Right cardiac atrium (tissue), 5 donors: ENCODE measurements around the gene C22orf23. TPM values are rescaled to one million over a fixed set of nuclear protein-coding genes. Genes with fewer than 3 reads are reported as not detected.
A peak's percentile ranks its signal among the peaks of the same experiment; 100 is the strongest.
"Not testable (repeated sequence)": the region's sequence is repeated elsewhere in the genome, so short reads cannot be mapped to it uniquely, and the experiment has no call there.

Experiments
- ATAC-seq, 2 donors: fragments of 200-7000 bp; cut with Tn5 transposase; one replicate each; pipeline versions ENCODE4 v1.8.0 to v1.9.1; 2020; ENCODE audit warnings: moderate library complexity in 2 of 2, mild to moderate bottlenecking in 1 of 2
- DNase-seq, 3 donors: peaks; one replicate each; pipeline ENCODE4 v3.0.0-alpha.2; 2020
- H3K27ac ChIP-seq: one replicate; pipeline ENCODE4 v1.5.1; 2013; ENCODE audit warnings: mild to moderate bottlenecking, low read length, control low read depth, moderate library complexity
- H3K27me3 ChIP-seq: one replicate; pipeline ENCODE4 v1.6.1; 2013; ENCODE audit not compliant: control insufficient read depth, insufficient read depth
- H3K4me1 ChIP-seq: one replicate; pipeline ENCODE4 v1.6.1; 2013; ENCODE audit warnings: low read length; ENCODE audit not compliant: control insufficient read depth, insufficient read depth
- H3K4me3 ChIP-seq: one replicate; pipeline ENCODE4 v1.5.1; 2013; ENCODE audit warnings: low read length, control low read depth
- H3K9me3 ChIP-seq: one replicate; pipeline ENCODE4 v1.6.1; 2013; ENCODE audit warnings: low read length; ENCODE audit not compliant: control insufficient read depth
- WGBS: extraction: QIAGEN DNeasy Blood & Tissue Kit; methylation state at CpG from one replicate; pipeline ENCODE4 v1.1.7; 2013; 5-methylcytosine and 5-hydroxymethylcytosine counted together
- intact Hi-C, 4 donors: fragments of 100-400 bp; cut with DNase I; formaldehyde crosslinking; loops; one replicate each; pipeline versions ENCODE4 v1.11.0 to v1.14.0; 2022 to 2023
- polyA plus RNA-seq: library from polyadenylated mRNA; stranded (reverse); fragments of 200-250 nt; gene quantifications from one replicate; pipeline ENCODE4 v1.2.3, GENCODE V29; 2013
- total RNA-seq, 4 donors: library from RNA; stranded (reverse); fragmentation: NEBNext Ultra II Directional; extraction: Animal tissue kit (Norgen Biotek cat#: 25700); gene quantifications; one replicate each; pipeline ENCODE4 v1.2.1, GENCODE V29; 2021
- donor health status: healthy with polysubstance abuse.
- donor health status: DM: no; HTN: yes; CAD: no.
- donor health status: DM: no; HTN: no; CAD: no.
- donor health status: DM: no; HTN: yes; CAD: no; lungs with severe emphysema.
- donor health status: DM: yes; HTN: yes; CAD: no.

Gene C22orf23
- total and polyA plus RNA-seq, 5 donors: 0.19 to 0.54 (median 0.34) TPM

DNA sequence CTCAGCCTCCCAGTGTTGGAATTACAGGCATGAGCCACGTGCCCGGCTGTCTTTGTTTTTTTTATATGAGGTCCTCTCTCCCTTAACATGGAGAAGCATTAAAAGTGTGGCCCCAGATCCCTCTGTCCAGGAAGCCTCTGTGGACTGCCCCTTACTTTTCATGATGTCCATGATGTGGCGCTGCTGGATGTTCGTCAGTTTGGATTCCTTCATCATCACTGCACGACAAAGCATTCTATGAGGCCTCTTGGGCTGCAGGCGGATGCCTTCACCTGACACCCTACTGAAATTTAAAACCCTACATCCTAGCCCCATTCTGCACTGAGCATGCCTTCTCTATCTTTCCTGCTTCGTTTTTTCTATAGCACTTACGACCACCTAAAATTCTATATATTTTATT is 2.1 kb downstream of the C22orf23 start:
- H3K27me3 ChIP-seq: no peaks in the 10 kb centered on the region
- DNase-seq: no peak
- H3K4me3 ChIP-seq: no peak overlapping the region
- intact Hi-C loops: loop anchor here in 1 of 4 donors (10.0 kb wide), 1 partner anchor 137 kb away; no protein-coding TSS in a partner anchor
- no peak overlapping the region for H3K27ac ChIP-seq
- 53% methylated on average over 8 of the region's 8 CpGs for WGBS
- peaks cover 3% of the 10 kb centered on the region for H3K4me1 ChIP-seq
- no peaks in the 10 kb centered on the region for H3K9me3 ChIP-seq
- ATAC-seq: no peak

DNA sequence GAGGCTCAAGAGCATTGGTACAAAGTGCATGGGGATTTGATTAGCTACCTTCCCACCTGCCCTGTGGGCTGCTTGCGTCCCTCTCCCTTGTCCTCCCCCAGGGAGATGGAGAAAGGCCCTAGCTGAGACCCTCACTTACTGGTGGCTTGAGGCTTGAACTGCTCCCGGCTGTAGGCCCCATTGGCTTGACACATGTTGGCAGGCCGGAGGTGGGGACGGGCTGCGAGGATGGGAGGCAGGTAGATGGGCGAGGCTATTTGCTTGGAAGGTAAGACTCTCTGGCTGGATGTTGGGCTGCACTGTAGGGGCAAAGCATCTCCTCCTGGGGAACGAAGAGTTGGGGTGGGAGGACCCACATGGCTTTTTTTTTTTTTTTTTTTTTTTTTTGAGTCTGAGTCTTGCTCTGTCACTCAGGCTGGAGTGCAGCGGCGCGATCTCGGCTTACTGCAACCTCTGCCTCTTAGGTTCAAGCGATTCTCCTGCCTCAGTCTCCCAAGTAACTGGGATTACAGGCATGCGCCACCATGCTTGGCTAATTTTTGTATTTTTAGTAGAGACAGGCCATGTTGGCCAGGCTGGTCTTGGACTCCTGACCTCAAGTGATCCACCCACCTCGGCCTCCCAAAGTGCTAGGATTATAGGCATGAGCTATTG is 6.1 kb downstream of the C22orf23 start:
- H3K27ac ChIP-seq, H3K4me1 ChIP-seq, H3K4me3 ChIP-seq, H3K27me3 ChIP-seq, DNase-seq, ATAC-seq, H3K9me3 ChIP-seq, intact Hi-C loops: not testable (repeated sequence)
- 94% methylated on average over 14 of the region's 14 CpGs for WGBS

DNA sequence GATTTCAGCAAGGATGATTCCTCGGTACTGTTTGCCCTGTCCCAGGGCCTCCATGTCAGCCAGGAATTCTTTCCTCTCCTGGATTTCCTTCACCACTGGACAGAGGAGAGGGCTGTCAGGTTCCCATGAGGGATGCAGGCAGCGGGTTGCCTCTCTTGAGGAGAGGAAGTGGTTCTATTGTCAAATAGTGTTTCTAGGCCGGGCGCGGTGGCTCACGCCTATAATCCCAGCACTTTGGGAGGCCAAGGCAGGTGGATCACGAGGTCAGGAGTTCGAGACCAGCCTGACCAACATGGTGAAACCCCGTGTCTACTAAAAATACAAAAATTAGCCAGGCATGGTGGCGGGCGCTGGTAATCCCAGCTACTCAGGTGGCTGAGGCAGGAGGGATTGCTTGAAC is 9.0 kb downstream of the C22orf23 start:
- H3K27me3 ChIP-seq, H3K4me1 ChIP-seq, H3K4me3 ChIP-seq, intact Hi-C loops, H3K27ac ChIP-seq, DNase-seq, ATAC-seq, H3K9me3 ChIP-seq: not testable (repeated sequence)
- WGBS: 87% methylated on average over 11 of the region's 11 CpGs

DNA sequence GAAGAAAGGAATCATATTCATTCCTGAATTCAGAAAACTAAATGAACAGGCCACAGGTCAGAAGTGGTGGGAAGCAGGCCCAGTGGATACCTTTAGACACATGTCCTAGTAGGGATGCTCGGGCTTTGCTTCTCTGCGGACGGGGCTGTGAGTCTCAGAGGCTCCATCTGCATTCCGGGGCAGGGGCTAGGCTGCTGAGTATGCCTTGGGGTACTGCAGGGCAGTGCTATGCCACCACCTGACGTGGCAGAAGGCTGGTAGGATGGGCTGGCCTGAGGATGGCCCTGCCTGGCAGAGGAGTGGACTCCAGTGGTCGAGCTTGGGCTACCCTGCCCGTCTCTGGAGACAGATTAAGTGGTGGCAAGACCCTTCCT is 9.6 kb downstream of the C22orf23 start:
- no peak for DNase-seq
- Histone ChIP-seq H3K27ac (no peak overlapping the region), H3K27me3 (no peaks in the 10 kb centered on the region), H3K9me3 (no peaks in the 10 kb centered on the region), H3K4me3 (no peak overlapping the region), H3K4me1 (no peaks in the 10 kb centered on the region)
- 94% methylated on average over 7 of the region's 7 CpGs for WGBS
- intact Hi-C loops: no loop called here
- ATAC-seq: peak in 1 of 2 donors; percentile 17

DNA sequence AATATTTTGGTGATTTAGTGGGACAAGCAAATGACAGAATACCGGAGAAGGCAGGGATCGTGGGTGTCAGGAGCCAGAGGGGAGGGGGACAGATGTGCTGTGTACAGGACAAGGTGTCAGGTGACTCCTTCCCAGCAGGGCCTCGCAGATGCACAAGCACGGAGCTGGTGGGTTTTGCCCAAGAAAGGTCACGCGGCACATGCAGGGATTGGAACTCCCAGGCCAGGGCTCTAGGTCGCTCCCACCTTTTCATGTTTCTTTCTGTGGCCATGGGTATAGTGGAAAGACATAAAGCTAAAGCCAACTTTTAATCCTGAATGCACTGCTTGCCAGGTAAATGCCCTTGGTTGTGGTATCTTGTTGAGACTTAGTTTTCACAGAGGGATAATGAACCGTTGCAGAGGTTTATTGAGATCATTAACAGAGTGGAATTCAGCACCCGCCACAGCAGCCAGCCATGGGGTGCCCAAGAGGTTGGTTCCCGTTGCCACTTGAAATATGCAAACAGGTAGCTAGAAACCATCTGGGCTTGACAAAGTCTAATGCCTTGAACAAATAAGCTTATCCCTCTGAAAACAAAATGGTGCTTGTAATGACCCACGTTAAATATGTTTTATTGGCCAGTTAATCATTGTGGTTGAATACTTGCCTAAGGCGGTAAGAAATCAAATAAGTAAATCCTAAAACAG is 10.1 kb downstream of the C22orf23 start:
- Histone ChIP-seq H3K27me3 (no peaks in the 10 kb centered on the region), H3K27ac (no peak overlapping the region), H3K4me1 (no peaks in the 10 kb centered on the region), H3K4me3 (no peak overlapping the region), H3K9me3 (no peaks in the 10 kb centered on the region)
- no peak for DNase-seq
- no peak for ATAC-seq
- intact Hi-C loops: no loop called here
- WGBS: 92% methylated on average over 12 of the region's 12 CpGs

DNA sequence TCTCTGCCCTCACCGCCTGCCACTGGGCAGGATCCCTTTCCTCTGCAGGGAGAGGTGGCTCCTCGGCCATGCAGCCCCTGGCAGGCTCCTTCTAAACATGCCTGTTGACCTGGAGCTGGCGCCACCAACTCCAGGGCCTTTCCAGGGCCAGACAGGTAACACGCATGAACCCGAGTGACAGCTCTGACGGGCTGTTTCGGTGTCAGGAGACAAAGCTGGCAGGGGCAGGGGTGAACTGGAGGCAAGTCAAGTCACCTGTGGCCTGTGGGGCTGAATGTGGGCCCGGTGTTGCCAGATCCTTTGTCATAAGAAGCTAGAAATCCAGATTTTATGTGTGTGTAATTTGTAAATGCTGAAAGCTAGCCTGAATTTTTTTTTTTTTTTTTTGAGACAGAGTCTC is 11.3 kb downstream of the C22orf23 start:
- Histone ChIP-seq H3K9me3 (no peaks in the 10 kb centered on the region), H3K4me3 (no peak overlapping the region), H3K4me1 (no peaks in the 10 kb centered on the region), H3K27me3 (no peaks in the 10 kb centered on the region), H3K27ac (no peak overlapping the region)
- intact Hi-C loops: no loop called here
- DNase-seq (no peak), ATAC-seq (no peak)
- WGBS: 94% methylated on average over 8 of the region's 8 CpGs

DNA sequence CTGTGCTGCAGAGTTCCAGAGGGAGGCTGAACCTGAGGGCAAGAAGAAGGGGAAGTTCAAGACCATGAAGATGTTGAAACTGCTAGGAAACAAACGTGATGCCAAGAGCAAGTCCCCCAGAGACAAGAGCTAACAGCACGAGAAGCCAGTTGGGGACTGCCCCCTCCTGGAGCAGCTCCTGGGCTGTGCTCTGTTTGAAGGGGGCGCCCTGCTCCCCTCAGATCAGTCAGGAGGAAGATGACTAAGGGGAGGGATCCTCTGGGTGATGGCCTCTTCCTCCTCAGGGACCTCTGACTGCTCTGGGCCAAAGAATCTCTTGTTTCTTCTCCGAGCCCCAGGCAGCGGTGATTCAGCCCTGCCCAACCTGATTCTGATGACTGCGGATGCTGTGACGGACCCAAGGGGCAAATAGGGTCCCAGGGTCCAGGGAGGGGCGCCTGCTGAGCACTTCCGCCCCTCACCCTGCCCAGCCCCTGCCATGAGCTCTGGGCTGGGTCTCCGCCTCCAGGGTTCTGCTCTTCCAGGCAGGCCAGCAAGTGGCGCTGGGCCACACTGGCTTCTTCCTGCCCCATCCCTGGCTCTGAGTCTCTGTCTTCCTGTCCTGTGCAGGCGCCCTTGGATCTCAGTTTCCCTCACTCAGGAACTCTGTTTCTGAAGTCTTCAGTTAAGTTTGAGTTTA is 12.6 kb downstream of the C22orf23 start:
- H3K27ac ChIP-seq: no peak overlapping the region
- no peaks in the 10 kb centered on the region for H3K9me3 ChIP-seq
- DNase-seq (no peak), ATAC-seq (peak in 1 of 2 donors; percentile 46)
- no peak overlapping the region for H3K4me3 ChIP-seq
- H3K4me1 ChIP-seq: no peaks in the 10 kb centered on the region
- intact Hi-C loops: no loop called here
- no peaks in the 10 kb centered on the region for H3K27me3 ChIP-seq
- 68% methylated on average over 12 of the region's 12 CpGs for WGBS

DNA sequence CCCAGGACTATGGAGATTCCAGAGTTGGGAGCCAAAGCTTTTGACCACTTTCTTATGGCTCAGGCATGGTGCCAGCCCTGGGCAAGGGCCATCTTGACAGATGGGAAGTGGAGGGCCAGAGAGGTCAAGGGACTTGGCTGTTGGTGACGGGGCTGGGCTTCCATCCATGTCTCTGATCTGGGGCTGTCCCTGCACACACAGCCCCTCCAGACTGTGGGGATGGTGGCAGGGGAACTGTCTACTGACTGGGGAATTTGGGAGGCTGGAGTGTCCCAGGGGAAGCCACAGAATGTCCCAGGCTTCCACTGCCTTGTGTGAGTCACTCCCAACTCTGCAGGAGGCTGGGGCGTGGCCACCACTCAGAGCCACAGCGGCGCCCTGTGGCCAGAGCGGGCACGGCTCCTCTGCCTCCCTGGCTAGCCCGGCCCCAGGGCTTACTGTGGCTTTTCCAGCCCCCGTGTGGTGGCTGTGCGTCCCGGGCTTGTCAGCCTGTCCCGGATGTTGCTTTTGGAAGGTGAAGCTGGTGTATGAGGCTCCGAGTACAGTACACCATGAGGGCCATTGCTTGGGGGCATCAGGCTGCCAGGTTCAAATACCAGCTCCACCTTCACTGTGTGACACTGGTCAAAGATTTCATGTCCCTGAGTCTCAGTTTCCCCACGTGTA is 19.6 kb downstream of the C22orf23 start:
- ATAC-seq: peak; percentile 96 to 97
- peaks cover 10% of the 10 kb centered on the region for H3K4me1 ChIP-seq

DNA sequence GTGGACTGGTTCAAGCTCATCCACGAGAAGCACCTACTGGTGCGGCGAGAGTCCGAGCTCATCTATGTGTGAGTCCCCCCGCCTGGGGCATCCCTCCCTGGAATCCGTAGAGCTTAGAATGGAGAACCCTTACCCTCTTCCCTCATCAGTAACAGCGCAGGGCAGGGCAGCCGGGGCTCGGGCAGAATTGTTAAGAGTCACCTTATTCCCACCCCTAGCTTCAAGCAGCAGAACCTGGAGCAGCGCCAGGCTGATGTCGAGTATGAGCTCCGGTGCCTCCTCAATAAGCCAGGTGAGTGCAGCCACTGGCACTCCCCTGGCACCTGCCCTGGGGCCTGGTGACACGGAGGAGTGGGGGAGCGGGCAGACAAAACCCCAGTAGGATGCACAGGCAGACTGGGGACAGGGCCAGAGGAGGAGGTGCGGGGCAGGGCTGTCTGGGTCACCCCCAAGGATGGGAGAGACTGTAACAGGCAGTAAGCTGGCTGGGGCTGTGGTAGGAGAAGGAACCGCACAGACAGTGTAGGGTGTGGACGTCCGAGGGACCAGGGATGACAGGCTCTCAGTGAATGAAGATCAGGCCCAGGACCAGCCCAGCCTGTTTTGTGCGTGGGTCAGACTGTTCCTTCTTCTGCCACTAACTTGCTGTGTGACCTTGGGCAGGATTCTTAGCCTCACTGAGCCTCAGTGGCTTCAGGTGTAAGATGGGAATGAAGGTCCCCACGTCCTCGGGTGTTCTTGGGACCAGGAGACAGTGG is 20.4 kb downstream of the C22orf23 start:
- intact Hi-C loops: loop anchor here in 2 of 4 donors (10.0 kb wide), 2 partner anchors 48 to 118 kb away; no protein-coding TSS in a partner anchor
- peaks cover 10% of the 10 kb centered on the region for H3K4me1 ChIP-seq
- peak overlapping the region; percentile 31 for H3K27ac ChIP-seq
- H3K9me3 ChIP-seq: no peaks in the 10 kb centered on the region
- ATAC-seq: peak in 1 of 2 donors; percentile 2
- WGBS: 79% methylated on average over 21 of the region's 21 CpGs
- no peak overlapping the region for H3K4me3 ChIP-seq
- no peaks in the 10 kb centered on the region for H3K27me3 ChIP-seq
- peak in 2 of 3 donors; percentile 40 to 73 for DNase-seq

More for the DNA sequence above, 19.6 kb downstream of the C22orf23 start:
- WGBS: 4% methylated on average over 13 of the region's 13 CpGs
- Histone ChIP-seq H3K9me3 (no peaks in the 10 kb centered on the region), H3K27me3 (no peaks in the 10 kb centered on the region), H3K27ac (peak overlapping the region; percentile 58), H3K4me3 (no peak overlapping the region)
- intact Hi-C loops: loop anchor here in 2 of 4 donors (10.0 kb wide), 2 partner anchors 49 to 119 kb away; no protein-coding TSS in a partner anchor
- DNase-seq: peak; percentile 92 to 96 (median 96)

DNA sequence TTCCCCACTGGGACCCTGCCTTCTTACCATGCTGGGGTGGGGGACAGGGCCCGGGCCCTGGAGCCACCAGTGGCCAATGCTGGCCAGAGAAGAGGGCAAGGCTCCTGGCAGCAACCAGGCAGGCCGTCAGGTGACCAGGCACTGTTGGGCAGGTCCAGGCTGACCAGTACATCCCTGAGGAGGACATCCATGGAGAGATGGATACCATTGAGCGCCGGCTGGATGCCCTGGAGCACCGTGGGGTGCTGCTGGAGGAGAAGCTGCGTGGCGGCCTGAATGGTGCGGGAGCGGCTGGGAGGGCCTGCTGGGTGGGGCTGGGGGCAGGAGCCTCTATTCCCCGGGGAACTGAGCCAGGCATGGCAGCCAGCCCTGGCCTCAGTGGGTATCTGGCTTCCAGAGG is 21.0 kb downstream of the C22orf23 start:
- Histone ChIP-seq H3K27ac (no peak overlapping the region), H3K27me3 (no peaks in the 10 kb centered on the region), H3K4me3 (no peak overlapping the region), H3K9me3 (no peaks in the 10 kb centered on the region), H3K4me1 (peaks cover 10% of the 10 kb centered on the region)
- DNase-seq: no peak
- no peak for ATAC-seq
- WGBS: 90% methylated on average over 10 of the region's 10 CpGs
- intact Hi-C loops: loop anchor here in 2 of 4 donors (10.0 kb wide), 2 partner anchors 48 to 118 kb away; no protein-coding TSS in a partner anchor
